Cerebellar nuclear complex (tissue), 1 donor: Measurements from ENCODE around the gene KCNH8.
"Not testable (repeated sequence)": the region's sequence is repeated elsewhere in the genome, so short reads cannot be mapped to it uniquely, and the experiment has no call there.

Experiments used
- DNase-seq, 2 experiments: peaks; one replicate each; lab custom pipeline; 2025; lab: John Stamatoyannopoulos, UW

KCNH8 gene

DNA sequence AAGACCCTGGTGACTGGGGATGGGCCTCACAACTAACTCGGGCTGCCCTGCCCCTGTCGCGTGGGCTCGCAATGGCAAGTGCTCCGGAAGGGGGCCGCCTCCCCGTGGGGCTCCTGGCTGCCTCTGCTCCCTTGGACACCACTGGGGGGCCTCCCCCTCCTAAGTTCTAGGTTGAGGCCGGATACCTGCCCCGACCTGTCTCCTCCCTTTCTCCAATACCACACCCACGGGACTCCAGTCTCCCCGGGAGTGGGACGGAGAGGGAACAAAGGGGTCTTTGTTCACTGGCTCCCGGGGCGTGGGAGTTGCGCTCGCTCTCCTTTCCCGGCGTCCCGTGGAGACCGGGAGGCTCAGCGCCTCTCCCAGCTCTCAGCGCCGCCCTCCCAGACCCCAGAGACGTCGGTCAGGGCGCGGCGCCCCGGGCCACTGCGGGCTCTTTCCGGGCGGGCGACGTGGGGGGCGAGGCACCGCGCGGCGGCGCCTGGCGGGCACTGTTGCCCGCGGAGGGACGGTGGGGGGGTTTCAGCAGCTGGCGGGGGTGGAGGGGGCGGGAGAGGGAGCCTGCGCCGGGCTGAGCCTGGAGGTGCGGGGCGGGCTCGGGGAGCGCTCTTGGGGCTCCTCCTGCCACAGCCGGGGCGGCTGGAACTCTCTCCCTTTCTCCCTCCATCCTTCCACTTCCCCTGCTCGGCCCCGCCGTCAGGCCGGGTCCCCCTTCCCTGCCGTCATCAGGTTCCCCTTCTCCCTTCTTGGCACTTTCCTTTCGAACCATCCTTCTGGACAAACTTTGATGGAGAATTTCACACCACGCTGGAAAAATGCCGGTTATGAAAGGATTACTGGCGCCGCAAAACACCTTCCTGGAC is at the start of gene KCNH8:
TSS of gene KCNH8 (plus strand) at position 606 of the 863 bp plus-strand sequence. CDS start at position 816, 210 bp downstream.
- DNase-seq: no peak

DNA sequence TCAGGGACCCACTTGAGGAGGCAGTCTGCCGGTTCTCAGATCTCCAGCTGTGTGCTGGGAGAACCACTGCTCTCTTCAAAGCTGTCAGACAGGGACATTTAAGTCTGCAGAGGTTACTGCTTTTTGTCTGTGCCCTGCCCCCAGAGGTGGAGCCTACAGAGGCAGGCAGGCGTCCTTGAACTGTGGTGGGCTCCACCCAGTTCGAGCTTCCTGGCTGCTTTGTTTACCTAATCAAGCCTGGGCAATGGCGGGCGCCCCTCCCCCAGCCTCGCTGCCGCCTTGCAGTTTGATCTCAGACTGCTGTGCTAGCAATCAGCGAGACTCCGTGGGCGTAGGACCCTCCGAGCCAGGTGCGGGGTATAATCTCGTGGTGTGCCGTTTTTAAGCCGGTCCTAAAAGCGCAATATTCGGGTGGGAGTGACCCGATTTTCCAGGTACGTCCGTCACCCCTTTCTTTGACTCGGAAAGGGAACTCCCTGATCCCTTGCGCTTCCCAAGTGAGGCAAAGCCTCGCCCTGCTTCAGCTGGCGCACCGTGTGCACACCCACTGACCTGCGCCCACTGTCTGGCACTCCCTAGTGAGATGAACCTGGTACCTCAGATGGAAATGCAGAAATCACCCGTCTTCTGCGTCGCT is 45.5 kb upstream of the KCNH8 start:
- DNase-seq: not testable (repeated sequence)

DNA sequence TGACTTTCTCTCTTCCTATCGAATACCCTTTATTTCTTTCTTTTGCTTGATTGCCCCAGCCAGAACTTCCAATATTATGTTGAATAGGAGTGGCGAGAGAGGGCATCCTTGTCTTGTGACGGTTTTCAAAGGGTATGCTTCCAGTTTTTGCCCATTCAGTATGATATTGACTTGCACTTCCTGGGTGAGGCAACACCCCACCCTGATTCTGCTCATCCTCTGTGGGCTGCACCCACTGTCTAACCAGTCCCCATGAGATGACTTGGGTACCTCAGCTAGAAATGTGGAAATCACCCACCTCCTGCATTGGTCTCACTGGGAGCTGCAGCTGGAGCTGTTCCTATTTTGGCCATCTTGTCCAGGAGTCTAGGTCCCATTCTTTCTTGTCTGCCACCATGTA is 44.8 kb upstream of the KCNH8 start:
- DNase-seq: no peak

DNA sequence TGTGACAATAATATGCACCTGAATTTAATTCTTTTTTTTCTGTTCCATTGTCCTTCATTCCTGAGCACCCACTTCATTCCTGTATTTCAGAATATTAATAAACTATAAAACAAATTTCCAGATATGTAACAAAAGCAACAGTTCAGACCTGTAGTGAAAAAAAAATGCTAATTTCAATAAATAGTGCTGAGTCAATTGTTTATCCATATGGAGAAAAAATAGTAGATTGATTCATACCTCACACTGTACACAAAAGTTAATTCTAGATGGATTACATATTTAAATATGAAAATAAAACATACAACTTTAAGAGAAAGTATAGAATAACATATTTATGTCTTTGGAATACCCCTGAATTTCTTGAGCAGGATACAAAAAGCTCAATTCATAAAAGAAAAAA is 43.9 kb upstream of the KCNH8 start:
- DNase-seq: no peak

DNA sequence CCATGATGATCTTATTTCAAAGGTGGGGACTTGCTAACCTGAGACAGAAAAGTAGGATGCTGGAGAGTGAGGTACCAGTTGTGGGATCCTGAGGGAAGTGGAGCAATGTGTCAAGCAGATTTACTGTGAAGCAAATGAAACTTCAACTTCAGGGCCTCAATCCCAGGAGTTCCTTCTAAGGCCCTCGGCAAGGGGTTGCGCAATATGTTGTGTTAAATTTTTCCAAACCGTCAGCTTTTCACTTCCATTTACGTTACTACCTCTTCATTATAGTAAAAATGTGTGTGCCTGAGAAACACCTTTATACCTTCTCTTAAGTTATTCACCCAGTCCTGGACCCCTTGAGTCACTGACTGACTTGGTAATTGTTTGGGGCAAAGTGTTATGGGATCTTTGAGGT is 42.5 kb upstream of the KCNH8 start:
- DNase-seq: no peak

DNA sequence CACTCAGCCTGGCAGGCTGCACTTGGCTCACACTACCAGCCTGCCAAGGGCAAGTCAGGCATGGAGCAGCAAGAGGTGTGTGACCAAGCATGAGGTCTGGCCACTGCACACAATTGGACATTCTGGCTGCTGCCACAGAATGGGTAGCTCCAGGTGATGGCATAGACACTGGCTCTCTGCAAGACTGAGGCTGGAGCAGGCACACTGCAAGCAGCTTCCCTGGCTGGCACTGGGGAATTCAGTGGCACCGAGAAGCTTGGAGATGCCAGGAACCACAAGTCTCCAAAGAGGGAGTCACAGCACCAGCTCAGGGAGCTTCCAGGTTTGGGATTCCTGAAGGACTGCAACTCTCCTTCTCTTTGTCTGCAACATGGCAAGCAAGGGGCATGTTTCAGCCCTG is 42.0 kb upstream of the KCNH8 start:
- no peak for DNase-seq

DNA sequence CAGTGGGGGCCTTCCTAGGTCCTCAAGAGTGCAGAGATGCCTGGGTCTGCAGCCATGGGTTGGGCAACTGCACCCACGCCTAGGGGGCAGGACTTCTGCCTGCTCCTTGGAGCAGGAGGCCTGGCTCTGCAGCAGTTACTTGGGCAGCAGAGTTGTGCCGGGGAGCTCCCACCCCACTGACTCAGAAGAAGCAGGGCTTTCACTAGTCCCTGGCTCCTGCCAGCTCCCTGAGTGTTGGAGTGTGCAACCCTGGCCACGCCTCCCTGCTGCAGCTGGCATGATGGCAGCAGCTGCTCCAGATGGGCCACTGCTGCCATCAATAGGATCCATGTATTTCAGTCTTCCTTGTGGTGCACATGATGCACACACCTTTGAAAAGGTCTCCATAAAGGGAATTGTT is 40.6 kb upstream of the KCNH8 start:
- no peak for DNase-seq

DNA sequence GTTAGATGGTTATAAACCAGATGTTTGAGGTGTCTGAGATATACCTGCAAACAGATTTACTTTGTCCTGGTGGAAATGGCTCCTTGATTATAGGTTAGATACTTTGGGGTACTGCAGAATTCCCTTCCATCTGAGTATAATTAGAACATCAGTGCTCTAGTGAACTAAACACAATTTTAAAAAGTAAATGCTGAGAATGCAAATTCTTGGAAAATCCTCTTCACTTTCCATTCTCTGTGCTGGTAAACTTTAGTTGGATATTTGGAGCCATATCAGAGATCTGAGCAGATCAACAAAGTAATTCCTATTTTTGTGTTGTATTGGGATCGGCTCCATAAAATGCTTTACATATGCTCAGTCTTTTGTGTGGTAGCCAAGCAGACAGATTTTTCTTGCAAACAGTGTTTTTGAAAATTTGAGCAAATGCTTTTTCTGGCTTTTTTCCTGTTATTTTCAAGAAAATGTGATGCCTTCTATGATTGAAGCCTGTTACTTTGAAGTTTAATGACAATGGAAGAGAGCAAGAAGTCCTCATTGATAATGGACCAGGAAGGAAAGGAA is 37.9 kb upstream of the KCNH8 start:
- DNase-seq: no peak

DNA sequence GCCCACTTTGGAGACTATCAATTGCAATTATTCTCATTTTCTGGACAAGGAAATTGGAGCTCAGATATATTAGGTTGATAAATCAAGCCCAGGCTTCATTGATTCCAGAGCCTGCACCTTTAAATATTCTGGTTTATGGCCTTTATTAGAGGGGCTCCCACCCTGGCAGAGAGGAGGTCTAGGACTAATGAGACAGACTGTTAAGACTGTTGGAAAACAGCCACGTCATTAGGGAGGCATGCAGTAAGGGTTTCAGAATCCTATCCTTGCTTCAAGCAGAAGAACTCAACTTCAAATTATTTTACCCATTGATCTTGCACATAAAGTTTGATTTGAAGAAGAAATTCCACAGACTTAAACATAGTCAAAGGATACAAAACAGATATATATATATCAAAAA is 33.8 kb upstream of the KCNH8 start:
- DNase-seq: no peak

DNA sequence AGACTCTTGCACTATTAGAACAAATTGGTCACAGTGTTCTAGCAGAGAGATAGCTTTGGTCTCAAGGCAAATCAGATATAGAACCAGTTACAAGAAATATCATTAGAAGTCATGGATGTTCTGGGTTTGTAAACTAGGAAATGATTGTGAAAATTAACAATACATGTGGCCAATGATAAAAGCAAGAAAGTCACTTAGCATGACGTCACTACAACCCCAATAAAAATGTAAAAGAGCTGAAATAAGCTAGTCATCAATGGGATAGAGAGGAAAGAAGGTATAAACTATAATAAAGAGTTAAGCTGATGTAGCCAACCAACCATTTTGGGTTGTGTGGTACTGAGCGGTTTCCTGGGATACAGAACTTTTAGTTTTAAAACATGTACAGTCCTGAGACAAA is 32.1 kb upstream of the KCNH8 start:
- no peak for DNase-seq

DNA sequence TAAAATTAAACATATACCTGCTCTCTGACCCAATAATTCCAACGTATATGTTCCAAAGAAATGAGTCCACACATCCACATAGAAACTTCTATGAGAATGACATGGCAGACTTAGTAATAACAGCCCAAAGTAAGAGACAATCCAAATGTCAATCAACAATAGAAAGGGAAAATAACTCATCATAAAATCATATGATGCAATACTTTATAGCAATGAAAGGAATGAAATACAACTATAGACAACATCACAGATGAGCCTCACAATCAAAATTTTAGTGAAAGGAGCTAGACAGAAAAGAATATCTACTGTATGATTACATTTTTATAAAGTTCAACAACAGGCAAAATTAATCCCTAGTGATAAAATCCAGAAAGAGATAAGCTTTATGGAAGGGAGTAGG is 23.6 kb upstream of the KCNH8 start:
- DNase-seq: no peak

DNA sequence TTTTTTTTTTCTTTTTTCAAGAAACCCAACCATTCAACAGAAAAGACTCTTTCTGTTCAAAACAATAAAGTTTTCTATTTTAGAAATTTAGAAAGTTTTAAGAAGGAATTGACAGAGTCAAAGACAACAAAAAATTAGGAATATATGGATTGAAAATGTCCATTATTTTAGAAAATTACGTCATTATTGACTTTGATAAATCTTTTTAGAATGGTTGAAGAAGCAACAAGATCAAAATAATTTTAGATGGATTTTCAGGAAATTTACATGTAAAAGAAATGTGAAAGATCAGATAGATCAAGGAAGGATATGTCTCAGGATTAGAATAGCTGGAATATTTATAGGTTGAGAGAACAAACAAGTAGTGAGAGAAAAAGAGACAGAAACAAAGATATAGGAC is 8.4 kb upstream of the KCNH8 start:
- no peak for DNase-seq

DNA sequence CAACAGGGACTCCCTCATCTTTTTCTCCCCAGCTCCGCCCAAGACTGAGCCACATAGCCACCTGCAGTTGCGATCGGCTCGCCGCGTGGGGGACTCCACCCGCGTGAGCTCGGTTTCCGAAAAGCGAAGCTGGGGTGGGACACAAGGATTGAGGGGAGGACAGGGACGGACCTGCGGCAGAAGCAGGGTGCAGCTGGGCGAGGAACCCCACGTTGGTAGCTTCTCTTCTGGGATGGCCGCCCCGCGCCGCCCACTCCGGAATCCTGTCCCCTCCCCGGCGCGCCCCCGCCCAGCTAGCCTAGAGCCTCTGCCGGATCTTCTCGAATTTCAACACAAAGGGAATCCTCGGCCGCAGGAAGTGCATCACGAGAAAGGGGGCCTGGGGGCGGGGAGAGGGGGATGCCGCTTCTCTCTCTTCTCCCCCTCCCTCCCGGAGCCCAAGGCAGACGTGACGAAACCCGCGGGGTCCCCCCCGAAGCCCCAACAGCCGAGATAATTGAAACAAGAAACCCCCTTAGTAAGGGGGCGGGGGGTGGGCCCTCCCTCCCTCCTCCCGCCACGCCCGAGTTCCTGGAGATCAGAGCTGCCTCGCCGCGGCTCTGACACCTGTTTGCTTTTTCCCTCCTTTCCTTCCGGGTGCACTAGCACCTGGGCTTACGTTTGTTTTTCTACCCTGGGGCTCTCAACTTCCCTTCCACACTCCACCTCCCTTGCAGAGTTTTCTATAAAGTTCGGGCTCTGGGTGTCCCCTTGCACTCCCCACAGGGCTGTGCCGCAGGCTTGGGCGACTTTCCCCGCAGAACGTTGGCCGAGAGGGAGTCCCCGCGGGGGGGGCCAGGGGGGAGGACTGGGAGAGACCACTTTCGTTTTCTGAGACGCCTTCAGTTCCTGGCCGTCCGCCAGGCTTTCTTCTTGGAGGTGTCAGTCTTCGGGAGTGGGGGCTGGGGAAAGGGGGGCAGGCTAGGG is 1.3 kb upstream of the KCNH8 start:
- no peak for DNase-seq

DNA sequence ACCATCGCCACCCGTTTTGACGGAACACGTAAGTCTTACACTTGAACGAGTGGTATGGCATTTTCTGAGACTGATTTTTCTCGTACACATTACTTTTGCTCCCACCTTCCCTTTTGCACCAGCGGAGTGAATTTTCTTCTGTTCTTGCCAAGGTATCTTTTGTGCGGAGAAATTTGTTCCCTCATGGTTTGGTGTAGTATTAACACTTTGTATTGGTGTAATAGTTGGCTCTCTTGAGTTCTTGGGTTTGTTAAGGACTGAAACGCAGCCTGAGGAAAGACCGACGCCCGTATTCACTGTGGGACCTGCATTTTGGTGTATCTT is 420 bp downstream of the KCNH8 start:
- DNase-seq: no peak

DNA sequence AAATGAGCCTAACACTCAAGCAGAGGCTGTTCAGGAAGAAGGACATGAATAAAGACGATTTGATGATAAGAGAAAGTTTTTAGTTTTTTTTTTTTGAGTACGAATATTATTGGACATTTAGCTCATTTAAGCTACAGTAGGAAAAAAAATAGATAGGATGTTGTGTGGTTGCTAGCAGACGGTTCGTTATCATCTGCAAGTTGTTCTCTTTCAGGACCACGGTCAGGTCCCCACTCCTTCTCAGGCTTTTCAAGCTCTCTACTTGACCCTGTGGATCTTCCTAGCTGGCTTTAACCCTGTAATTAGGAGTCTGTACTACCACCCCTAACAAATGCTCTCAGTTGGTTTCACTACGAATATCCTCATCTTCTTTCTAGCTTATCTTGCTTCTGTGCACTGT is 1.1 kb downstream of the KCNH8 start:
- DNase-seq: no peak

DNA sequence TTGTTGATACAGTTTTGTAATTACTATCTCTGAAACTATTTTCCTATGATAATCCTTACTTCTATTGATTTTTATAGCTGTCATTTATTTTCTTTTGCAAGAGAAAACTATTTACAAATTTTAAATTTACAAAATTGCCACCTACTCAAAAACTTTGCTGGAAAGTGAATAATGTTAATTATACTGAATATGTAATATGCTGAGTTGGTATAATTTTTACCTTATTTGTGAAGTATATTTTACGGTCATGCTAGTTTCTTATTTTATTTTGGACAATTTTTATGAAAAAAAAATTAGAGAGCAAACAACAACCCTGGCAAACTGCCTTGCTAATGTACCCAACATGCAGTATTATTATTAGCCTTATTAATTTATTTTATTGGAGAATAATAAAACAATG is 2.9 kb downstream of the KCNH8 start:
- DNase-seq: no peak

DNA sequence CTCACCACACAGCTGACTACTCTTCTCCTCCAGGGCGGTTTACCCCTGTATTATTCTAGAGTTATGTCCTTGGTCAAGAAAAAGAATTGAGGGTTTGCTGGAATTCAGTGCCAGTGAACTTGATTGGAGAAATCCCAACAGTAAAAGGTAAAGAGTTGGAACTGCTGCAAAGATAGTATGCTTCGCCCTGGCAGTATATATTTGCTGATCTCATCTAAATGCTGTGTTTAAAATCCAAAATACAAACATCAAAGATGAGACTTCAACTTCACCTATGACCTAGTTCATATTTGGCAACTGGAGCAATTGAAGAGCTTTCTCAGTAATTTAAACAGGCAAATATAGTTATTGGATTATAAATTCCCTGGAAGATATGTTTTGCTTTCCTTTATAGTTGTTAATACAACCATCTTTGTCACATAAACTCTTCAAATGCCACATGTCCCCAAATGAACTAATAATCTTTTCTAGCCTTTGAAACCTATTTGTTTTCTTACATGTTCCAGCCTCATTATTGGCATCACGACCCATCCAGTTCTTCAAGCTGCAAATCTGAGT is 6.5 kb downstream of the KCNH8 start:
- no peak for DNase-seq

DNA sequence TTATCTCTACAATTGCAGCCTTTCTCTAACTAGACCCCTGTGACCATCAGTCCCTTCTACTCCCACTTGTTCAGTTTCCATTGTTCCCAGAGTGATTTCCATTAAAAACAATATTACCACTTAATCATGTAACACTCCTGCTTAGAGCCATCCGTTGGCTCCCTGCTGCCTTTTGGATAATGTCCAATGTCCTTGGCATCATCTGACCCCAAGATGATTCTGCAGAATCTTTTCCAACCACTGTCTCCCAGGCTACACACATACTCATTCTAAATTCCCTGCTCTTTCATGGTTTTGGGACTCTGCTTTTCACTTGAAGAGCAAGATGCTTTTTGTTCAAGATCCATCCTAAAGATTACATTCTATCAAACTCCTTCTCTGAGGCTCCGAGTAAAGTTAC is 7.1 kb downstream of the KCNH8 start:
- DNase-seq: no peak

DNA sequence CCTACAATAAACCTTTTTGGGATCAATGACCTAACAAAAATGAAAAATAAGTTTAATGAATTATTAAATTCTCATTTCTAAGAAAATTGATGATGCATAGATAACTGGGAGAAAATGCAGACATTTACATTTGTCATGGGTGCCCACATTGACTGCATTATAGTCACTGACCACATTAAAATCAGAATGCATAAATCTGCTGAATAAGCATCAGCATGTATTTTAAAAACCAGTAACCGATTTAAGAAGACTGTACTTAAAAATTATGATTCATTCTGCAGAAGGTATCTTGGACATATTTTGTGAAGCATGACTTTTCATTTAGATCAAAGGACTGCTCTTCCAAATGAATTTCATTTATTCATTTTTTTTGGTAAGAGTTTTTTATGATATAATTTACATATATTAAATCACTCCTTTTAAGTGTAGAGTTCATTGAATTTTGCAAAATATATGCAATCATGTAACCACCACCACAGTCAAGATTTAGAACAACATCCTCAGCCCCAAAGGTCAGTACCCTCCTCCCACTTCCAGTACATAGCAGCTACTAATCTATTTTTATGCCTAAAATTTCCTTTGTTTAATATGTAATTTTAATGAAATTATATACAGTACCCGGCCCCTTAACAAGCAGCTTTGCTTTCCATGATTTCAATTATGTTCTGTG is 11.8 kb downstream of the KCNH8 start:
- DNase-seq: no peak

DNA sequence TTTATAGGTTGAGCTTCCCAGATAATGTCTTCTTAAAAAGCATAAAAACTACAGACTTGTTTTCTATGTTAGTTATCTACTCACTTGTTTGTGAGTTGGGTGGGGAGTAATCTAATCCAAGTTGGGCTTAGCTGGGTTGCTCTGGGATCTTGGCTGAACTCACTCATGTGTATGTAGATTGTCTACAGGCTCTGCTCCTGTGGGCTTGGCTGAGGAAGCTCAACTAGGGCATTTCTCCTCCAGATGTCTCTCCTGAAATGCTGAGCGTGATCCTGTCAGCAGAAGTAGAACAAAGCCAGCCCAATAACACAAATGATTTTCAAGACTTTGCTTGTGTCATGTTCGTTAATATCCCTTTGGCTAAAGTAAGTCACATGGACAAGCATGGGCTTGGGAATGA is 17.3 kb downstream of the KCNH8 start:
- no peak for DNase-seq

DNA sequence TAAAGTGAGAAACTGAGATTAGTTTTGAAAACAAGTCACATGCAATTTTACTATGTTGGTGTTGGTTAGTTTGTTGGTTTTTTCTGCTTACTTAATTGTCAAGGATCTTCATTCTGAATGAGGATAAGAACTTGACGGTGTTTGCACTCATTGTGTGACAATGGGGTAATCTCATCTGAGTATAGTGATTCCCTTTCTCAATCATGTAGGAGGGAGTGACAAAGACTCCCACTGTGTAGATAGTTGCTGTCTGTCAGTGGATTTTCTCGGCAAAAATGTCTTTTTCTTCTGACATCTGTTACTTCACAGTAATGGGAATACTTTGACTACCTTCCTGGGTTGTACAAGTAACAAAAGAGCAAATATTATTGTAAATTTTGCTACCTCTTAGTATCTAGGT is 23.5 kb downstream of the KCNH8 start:
- no peak for DNase-seq
